Osteoblast (primary cell): Measurements from ENCODE around the gene PTPRF. TPM values are rescaled to one million over a fixed set of nuclear protein-coding genes. Genes with fewer than 3 reads are reported as not detected.
A peak's percentile ranks its signal among the peaks of the same experiment; 100 is the strongest.

Experiments
- DNase-seq: peaks from one replicate; pipeline ENCODE4 v3.0.0; 2011; ENCODE audit warnings: low spot score, mixed read lengths; ENCODE audit not compliant: insufficient read length; ENCODE audit errors: missing footprints
- H2AFZ ChIP-seq: 2 replicates; pipeline ENCODE4 v1.6.0; 2011; ENCODE audit warnings: mild to moderate bottlenecking, low read length
- H3K27ac ChIP-seq: 2 replicates; pipeline ENCODE4 v1.5.1; 2011; ENCODE audit warnings: mild to moderate bottlenecking, low read depth, low read length, moderate library complexity
- H3K27me3 ChIP-seq: 2 replicates; pipeline ENCODE4 v1.6.0; 2012; ENCODE audit warnings: mild to moderate bottlenecking, control low read depth, inconsistent platforms, low read length, moderate library complexity; ENCODE audit not compliant: insufficient read depth
- H3K36me3 ChIP-seq: 2 replicates; pipeline ENCODE4 v1.5.1; 2011; ENCODE audit warnings: mild to moderate bottlenecking, low read length, control low read depth, moderate library complexity; ENCODE audit not compliant: insufficient read depth
- H3K4me1 ChIP-seq: 2 replicates; pipeline ENCODE4 v1.5.1; 2011; ENCODE audit warnings: mild to moderate bottlenecking, low read length, control low read depth, moderate library complexity; ENCODE audit not compliant: insufficient read depth
- H3K4me2 ChIP-seq: 2 replicates; pipeline ENCODE4 v1.6.0; 2011; ENCODE audit warnings: mild to moderate bottlenecking, low read length; ENCODE audit not compliant: insufficient read depth
- H3K4me3 ChIP-seq: fragments of 200-600 bp; sonication (generic); 3 replicates; pipeline ENCODE4 v1.5.1; 2012; ENCODE audit warnings: mild to moderate bottlenecking, low read length, inconsistent platforms; ENCODE audit not compliant: insufficient read depth
- H3K79me2 ChIP-seq: 2 replicates; pipeline ENCODE4 v1.6.0; 2012; ENCODE audit warnings: mild to moderate bottlenecking, low read length, control low read depth, inconsistent platforms; ENCODE audit not compliant: insufficient read depth
- H3K9me3 ChIP-seq: 2 replicates; pipeline ENCODE4 v1.5.1; 2011; ENCODE audit warnings: low read depth, low read length, control low read depth
- H4K20me1 ChIP-seq: 2 replicates; pipeline ENCODE4 v1.6.0; 2012; ENCODE audit warnings: mild to moderate bottlenecking, low read length, control low read depth; ENCODE audit not compliant: insufficient read depth
- CTCF ChIP-seq: IDR thresholded peaks from 2 replicates; pipeline ENCODE4 v1.5.1; 2011; ENCODE audit warnings: mild to moderate bottlenecking, low read depth, low read length, moderate library complexity; ENCODE audit errors: extremely low read depth
- total RNA-seq: library from RNA; depleted of rRNA; stranded (reverse); fragments of >200 nt; gene quantifications from 2 replicates; pipeline ENCODE4 v1.2.3, GENCODE V29; 2012

PTPRF gene
- total RNA-seq, 1 donor, result 13.0 TPM

- H3K4me2 ChIP-seq, result no peak overlapping the region
- no peak overlapping the region for H3K4me3 ChIP-seq
- H3K36me3 ChIP-seq, result no peaks in the 10 kb centered on the region
- no peaks in the 10 kb centered on the region for H3K9me3 ChIP-seq
- TF ChIP-seq CTCF, result no peak
- no peaks in the 10 kb centered on the region for H3K27me3 ChIP-seq
- no peak overlapping the region for H3K27ac ChIP-seq
- peaks cover 3% of the 10 kb centered on the region for H3K4me1 ChIP-seq
- peaks cover 9% of the 10 kb centered on the region for H3K79me2 ChIP-seq
- DNase-seq, result no peak
- H2AFZ ChIP-seq, result no peak overlapping the region
- H4K20me1 ChIP-seq, result peaks cover 6% of the 10 kb centered on the region
Observed at GRCh38 chr1:43560286-43560685, 29.6 kb downstream of the PTPRF start.

GRCh38 chr1:43563876-43564539 lies 33.3 kb downstream of the PTPRF start:
- TF ChIP-seq CTCF, result no peak
- peaks cover 9% of the 10 kb centered on the region for H3K4me1 ChIP-seq
- no peaks in the 10 kb centered on the region for H3K27me3 ChIP-seq
- peaks cover 4% of the 10 kb centered on the region for H4K20me1 ChIP-seq
- H3K4me2 ChIP-seq, result no peak overlapping the region
- no peaks in the 10 kb centered on the region for H3K36me3 ChIP-seq
- peak overlapping the region; percentile 15 for H2AFZ ChIP-seq
- H3K9me3 ChIP-seq, result no peaks in the 10 kb centered on the region
- H3K4me3 ChIP-seq, result no peak overlapping the region
- no peak for DNase-seq
- H3K27ac ChIP-seq, result no peak overlapping the region
- peaks cover 7% of the 10 kb centered on the region for H3K79me2 ChIP-seq

- Histone ChIP-seq H3K36me3 (no peaks in the 10 kb centered on the region), H3K4me2 (peak overlapping the region; percentile 85), H3K4me1 (peaks cover 9% of the 10 kb centered on the region), H3K27ac (no peak overlapping the region), H3K27me3 (no peaks in the 10 kb centered on the region), H3K4me3 (no peak overlapping the region), H3K9me3 (no peaks in the 10 kb centered on the region), H2AFZ (no peak overlapping the region), H3K79me2 (peaks cover 2% of the 10 kb centered on the region), H4K20me1 (no peaks in the 10 kb centered on the region)
- no peak for TF ChIP-seq CTCF
- DNase-seq, result no peak
Observed at GRCh38 chr1:43564551-43565348, 34.1 kb downstream of the PTPRF start.
